HG03342 (cell line): Measurements from ENCODE around the gene SIVA1.

ENCODE experiments used
- ATAC-seq: cut with Tn5 transposase; IDR thresholded peaks from one replicate; pipeline ENCODE4 v1.9.1; 2021; ENCODE audit warnings: mild to moderate bottlenecking, moderate library complexity; ENCODE audit not compliant: unreplicated experiment

The SIVA1 gene

DNA sequence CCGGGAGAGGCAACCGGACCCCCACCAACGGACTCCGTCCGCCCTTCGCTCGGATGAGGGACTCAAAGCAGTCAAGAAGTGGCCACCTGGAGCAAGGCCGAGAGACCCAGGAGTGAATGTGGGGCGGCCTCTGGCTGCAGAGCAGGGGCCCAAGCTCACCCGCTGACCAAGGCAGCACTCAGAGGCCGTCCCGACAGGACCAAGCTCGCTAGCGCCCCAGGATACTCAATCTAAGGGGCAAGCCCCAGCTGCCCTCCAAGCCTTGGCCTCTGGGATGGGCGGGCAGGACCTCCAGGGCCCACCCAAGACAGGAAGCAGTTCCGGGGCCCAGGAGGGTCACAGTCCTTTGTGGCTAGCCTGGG is 41.7 kb downstream of the SIVA1 start:
- ATAC-seq: no peak

DNA sequence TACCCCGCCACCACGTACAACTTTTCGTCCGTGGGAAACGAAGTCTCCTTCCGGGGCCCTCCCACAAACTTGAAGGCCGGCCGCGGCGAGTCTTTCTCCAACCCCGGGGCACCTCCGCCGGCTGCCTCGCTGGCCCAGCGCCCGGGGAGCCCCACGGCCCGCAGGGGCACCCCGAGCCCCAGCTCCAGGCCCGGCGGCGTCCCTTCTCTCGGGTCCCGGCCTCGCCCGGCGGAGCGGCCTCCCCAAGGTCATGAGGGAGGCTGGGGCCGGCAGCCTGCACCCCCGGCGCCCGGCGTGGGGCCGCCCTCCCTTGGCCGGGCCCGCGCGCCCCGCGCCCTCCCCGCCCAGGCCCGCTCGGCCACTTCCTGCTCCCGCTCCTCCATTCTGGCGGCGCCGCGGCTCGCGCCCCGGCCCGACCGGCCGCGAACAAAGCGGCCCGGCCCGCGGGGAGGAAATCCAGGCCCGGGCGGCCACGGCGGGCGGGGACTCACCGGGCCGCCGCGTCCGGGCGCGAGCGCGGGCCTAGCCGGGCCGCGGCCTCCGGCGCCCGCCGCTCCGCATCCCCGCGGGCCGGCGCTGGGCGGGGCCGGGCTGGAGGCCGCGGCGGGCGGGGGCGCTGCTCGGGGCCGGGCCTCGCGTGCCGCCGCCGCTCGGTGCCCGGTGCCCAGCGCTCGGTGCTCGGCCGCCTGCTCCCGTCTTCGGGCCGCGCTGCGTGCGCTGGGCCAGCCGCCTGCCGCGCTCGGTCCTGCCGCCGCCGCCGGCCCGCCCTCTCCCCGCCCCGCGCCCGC is 42.2 kb downstream of the SIVA1 start, which contains the start of gene AKT1:
Gene AKT1, minus strand, starts transcription at position 756 of the 788 bp plus-strand sequence. CDS start 3,105 bp downstream, outside the sequence.
- ATAC-seq: no peak

DNA sequence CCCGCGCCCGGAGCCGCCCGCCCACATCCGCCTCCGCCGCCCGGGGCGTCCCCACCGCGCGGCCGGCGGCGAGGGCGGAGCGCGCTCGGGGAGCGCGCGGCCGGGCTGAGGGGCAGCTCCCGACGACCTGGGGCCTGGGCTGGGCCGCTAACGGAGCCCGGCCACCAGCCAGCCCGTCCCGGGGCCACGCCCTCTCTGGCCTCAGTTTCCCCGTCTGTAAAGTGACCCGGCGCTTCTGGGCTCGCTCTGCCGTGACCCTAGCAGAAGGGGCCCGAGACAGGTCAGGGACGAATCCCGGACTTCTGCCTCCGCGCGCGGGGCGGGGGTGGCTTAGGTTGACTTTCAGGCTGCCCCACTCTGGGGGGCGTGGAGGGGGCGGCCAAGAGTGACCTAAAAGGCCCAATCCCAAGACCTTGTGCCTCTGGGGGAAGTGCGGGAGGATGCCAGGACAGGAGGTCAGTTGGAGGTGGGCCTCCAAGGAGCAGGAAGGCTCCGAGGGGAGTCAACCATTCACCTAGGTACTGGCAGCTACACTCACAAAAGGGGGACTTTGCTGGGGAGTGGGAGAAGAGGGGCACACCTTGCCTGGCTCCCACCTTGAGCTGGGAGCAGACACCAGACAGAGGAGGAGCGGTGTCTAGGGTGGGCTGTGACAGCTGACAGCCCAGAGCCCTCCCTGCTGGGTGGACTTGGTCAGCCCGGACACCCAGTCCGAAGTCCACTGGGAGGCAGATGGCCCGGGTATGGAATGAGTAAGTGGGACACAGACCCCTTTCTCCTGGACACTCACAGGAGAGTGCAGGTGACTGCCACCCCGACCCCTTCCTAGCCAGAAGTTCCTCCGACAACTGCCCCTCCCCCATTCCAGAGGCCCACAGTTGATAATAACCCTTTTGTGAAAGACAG is 43.1 kb downstream of the SIVA1 start:
- ATAC-seq: no peak

DNA sequence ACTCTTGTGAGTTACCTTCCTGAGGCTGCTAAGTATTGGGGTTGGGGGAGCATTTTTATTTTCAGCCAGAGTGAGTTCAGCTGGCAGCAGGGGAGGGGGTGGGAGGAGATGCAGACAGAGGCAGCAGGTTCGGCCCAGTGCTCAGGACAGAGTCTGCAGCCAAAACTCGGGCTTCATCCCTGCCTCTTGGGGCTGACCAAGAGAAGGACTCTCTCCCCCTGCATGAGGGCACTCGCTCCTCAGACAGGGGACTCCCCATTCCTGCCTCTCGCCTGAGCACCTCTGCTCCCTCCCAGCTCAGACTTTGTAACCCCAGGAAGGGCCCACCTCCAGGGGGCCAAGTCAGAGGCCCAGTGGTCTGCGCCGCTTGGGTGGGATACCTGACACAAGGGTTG is 43.7 kb downstream of the SIVA1 start:
- ATAC-seq: no peak

DNA sequence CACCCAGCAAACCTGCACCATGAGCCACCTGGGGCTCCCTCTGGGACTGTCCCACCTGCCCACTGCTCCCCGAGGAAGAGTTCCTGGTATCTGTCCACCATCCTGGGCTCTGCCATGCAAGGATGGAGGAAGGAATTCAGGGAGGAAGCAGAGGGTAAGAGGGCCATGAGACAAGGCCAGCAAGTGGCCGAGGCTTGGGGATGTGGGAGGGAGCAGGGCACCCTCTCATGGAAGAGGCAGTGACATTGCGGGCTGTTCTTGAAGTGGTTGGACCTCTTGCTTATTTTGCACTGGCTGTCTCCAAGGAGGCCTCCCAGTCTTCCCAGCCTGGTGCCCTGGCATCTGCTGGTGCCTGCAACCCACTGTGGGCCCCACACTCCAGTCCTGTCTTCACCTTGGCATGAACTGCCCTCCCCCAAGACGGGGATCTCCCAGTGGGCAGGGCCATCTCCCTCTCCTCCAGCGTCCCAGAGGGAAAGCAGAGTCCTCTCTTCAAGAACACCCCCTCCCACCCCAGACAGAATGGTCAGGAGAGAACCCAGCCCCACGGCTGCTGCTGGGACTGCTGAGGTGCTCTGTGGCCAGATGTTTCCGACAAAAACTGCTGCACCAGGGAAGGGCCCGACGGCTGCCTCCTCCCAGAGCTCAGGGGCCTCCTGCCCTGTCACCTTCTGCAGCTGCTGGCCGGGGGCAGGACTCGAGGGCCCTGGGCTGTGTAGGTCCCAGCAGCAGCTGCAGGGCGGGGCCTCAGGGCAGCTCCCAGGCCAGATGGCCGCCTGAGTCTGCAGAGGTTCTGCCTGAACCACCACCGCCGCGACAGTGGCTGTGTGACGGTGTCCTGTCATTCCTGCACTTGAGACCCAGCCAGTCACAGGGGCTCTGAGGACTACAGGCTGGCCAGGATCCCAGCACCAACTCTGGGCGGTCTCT is 44.4 kb downstream of the SIVA1 start:
- ATAC-seq: no peak

DNA sequence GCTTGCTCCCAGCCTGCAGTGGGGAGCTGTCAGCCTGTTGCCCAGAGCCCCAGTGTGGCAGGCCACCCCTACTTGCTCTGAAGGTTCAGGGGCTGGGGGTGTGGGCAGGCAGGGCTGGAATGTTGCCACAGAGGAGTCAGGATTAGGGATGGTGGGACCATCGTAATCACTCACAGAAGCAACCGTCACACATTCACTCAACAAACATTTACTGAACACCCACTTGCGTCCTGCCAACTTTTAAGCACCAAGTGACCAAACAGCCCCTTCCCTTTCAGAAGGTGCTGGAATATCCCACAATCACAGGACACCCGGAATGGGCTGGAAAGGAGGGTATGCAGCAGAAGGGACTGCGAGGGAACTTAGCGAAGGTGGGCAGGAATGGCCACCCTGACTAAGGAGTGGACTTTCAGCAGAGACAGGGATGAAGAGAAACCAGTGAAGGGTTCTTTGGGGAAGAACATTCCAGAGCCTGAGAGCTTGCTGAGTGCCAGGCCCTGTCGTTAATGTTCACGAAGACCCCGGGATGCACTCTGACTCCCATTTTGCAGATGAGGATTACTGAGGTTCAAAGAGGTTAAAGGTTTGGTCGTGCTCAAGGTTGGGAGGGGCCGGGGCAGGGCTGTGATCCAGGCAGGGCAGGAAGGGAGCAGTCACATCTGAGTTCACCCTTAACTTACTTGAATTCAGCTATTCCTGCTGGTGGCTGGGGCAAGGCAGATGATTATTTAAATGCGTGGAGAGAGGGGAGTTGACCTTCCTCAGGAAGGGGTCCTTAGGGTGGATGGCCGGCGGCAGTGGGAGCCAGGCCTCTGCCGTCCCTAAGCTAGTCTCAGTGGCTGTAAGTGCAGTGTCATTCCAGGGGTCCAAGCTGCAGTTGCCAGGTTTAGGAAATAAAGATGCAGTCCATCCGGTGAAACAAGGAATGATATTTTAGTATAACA is 45.6 kb downstream of the SIVA1 start:
- no peak for ATAC-seq

DNA sequence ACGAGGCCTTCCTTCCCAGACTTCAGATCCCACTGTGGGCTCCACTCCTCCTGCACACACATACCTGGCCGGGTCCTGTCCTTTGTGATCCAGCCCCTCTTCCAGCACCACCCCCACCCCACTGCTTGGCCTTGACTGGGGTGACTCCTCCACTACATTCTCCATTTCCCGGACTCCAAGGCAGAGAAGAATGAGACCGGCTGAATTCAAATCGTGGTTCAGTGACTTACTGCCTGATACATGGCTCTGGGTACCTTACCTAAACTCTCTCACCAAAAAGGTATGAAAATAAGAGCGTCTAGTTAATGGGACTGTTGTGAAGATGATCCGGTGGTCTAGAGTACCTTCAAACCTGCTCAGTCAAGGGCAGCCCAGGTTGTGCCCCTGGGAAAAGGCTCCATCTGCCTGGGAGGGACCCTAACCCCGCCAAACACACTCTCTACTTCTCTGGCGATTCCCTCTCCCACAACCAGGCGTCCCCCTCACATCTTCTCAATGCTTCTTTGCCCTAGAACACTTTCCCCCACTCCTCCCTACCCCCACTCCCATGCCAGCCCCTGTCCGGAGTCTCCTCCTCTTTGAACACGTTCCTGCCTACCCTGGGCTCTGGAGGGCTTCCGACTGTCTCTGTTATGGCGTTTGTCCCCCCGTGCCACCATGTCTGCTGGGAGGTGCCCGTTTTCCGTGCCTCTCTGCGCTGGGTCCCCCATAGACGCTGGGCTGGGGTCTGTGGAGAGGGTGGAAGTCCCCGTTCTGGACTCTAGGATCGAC is 46.5 kb downstream of the SIVA1 start:
- no peak for ATAC-seq

DNA sequence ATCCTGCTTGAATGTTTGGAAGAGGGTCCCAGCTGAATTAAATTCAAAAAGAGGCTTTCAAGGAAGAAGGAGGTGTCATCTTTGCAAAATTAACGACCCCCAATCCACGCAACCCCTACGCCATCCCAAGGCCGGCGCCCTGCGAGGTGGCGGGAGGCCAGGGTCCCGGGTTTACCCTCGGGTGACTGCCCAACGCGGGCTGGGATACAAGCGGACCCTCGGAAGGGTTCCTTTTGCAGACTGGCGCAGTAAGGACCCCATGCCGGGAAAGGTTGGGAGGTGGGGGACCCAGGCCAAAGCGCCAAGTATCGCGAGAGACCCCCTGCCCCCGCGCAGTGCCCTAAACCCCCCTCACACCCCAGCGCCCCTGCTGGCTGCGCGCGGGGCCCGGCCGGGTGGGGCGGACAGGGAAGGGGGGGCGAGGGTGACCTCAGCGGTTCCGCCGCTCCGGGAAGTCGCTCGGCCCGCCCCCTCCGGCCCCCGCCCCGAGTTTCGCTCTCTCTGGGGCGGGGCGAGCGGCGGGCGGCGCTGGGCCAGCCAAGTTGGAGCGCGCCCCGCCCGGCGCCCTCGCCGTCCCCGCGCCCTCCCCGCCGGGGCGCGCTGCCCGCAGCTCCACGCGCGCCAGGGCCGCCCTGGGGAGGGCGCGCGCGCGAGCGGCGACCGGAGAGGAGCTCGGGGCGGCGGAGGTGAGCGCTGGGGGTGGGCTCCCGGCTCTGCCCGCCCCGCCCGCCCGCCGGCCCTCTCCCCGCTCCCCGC is 47.2 kb downstream of the SIVA1 start:
- ATAC-seq: peak; percentile 39

DNA sequence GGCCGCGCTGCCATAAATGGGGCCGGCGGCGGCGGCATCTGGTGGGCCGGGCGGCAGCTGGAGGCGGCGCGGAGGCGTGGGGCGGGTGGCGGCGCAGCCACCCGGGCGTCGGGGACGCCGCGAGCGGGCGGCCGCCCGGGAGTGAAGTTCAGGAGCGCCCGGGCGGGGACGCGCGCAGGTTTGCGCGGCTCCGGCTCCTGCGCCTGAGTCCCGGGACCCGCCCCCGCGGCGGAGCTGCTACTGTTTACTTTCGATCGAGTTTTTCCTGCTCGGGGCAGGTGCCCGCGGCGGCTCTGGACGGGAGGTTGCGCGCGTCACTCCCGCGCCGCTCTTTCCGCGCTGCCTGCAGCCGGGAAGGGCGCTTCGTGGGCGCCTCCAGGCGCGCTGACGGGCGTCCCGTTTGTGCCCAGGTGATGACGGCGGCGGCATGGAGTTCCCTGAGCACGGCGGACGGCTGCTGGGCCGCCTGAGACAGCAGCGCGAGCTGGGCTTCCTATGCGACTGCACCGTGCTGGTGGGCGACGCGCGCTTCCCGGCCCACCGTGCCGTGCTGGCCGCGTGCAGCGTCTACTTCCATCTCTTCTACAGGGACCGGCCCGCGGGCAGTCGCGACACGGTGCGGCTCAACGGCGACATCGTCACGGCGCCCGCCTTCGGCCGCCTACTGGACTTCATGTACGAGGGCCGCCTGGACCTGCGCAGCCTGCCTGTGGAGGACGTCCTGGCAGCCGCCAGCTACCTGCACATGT is 48.0 kb downstream of the SIVA1 start, which contains the start of gene ZBTB42:
Gene ZBTB42, plus strand, starts transcription at position 331 of the 749 bp plus-strand sequence. Its CDS starts 97 bp downstream, at position 428.
- peak; percentile 36 for ATAC-seq

DNA sequence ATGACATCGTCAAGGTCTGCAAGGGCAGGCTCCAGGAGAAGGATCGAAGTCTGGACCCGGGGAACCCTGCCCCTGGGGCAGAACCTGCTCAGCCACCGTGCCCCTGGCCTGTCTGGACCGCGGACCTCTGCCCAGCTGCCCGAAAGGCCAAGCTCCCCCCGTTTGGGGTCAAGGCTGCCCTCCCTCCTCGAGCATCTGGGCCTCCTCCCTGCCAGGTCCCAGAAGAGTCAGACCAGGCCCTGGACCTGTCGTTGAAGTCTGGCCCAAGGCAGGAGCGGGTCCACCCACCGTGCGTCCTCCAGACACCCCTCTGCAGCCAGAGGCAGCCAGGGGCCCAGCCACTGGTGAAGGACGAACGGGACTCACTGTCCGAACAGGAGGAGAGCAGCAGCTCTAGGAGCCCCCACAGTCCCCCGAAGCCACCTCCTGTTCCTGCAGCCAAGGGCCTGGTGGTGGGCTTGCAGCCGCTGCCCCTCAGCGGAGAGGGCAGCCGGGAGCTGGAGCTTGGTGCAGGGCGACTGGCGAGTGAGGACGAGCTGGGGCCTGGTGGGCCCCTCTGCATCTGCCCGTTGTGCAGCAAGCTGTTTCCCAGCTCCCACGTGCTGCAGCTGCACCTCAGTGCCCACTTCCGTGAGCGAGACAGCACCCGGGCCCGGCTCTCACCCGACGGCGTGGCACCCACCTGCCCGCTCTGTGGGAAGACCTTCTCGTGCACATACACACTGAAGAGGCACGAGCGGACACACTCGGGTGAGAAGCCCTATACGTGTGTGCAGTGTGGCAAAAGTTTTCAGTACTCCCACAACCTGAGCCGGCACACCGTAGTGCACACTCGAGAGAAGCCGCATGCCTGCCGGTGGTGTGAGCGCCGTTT is 48.8 kb downstream of the SIVA1 start:
- no peak for ATAC-seq

DNA sequence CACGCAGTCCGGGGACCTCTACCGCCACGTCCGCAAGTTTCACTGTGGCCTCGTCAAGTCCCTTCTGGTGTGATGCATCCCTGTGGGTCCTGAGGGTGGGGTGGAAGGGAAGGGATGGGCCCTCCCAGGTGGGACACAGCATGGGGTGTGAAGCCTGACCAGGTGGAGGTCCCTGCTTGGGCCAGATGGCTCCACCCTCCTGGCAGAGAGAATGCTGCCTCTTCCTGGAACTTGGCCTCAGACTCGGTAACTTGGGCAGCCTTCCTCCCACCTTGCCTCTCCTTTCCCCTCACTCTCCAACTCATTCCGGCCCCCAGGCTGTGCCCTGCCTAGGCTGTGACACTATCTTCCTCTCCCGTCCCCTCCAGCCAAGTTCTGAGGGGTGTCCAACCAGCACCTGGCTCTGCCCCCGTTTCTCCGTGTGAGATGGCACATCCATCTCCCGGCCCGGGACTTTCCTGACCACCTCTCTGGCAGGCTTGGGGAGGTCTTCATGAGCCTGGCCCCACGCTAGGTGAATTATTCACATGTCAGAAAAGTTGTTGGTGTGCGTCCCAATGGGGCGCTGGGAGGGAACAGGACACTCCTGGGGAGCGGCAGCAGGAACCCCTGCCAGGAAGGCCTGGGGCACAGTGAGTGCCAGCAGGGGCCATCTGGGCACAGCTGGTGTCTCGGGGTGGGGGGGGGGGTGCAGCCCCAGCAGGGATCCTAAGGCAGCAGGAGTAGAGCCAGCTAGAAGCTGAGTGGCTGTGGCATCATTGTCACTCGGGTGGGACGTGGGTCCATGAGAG is 49.6 kb downstream of the SIVA1 start:
- ATAC-seq: no peak

DNA sequence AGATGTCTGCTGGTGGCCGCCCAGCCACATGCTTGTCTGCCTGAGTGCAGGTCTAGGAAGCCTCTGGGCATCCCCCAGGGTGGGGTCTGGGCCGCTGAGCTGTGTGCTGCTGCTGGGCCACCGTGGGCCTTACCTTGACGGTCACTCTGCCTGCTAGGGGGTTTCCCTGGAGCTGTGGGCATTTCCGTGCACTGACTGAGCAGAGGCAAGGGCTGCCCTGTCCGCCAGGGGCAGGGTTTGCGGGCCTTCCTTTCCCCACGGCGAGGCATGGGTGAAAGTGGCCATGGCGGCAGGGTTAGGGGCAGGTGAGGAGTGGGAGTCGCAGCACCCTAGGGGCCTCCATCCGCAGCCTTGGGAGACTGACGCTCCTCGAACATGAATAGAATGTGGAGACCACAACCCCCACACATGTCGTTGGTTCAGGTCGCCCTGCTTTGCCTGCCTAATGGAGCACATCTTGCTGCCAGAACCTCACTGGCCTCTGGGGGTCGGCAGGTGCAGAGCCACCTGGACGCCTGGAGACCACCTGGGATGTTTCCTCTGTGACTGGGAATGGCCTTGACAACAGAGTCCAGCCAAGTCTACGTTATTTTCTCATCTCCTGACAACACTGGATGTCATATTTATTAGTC is 50.4 kb downstream of the SIVA1 start:
- no peak for ATAC-seq

DNA sequence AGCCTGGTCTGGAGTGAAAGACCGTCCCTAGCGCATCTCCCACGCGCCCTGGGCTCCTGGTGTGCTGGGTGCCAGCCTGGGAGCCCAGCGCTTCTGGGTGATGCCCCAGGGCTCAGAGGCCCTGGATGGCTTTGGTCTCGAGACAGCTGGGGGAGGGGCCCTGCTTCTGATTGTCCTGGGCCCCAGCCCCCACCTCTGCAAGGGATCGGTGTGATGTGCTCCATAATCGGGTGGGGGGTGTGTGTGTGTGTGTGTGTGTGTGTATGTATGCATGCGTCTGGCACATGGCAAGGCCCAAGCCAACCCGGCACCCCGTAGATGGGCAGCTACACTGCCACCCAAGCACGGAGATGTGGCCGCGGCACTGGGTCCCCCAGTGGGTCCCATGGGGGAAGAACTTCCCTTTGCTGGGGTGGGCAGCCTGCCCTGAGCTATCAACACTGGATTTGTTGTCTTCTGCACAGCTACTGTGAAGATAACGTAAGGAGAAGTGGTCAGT is 51.0 kb downstream of the SIVA1 start:
- no peak for ATAC-seq

DNA sequence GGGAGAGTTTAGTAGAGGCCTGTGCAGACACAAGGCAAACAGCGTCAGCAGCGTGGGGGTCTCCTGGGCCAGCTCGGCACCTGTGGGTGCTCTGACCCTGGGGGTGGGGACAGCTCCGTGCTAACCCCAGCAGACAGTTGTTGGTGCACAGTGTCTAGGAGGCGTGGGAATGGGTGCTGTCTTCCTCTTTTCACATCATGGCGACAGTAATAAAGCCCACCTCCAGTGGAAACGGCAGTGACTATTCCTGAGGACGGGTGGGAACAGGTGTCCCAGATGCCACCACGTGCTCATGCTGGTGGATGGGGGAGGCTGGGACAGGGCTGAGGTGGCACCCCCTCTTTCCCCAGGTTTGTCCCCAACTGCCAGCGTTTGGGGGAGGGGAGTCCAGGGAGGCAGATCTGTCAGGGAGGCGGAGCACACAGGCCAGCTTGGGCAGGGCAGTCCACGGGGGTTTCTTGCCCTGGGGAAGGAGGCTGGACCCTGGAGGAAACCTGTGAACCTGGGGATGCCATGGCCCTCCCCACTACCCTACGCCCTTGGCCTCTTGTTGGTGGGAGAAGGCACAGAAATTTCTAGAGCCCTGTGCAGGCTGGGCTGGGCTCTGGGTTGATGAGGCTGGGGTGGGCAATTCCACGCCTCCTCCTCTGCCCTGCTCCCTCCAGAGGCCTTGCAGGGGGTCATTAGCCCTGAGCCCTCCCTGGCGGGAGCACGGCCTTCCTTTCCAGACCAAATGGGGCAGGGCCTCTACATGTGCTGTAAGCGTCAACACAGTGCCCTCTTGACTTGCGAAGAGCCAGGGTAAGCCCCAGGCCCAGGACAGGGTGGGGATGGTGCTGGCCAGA is 51.8 kb downstream of the SIVA1 start:
- no peak for ATAC-seq
